C4-2B (cell line): ENCODE data around the gene SYTL5.

Source experiments
- H3K27ac ChIP-seq: fragments of 450-650 bp; 2 replicates; pipeline ENCODE4 v1.5.1; 2017
- ZFX ChIP-seq: fragments of 450-650 bp; IDR thresholded peaks from 2 replicates; pipeline ENCODE4 v1.6.1; 2017
- TF ChIP-seq, protein P1 (sequence below): fragments of 450-650 bp; conservative IDR thresholded peaks from 2 replicates; pipeline ENCODE4 v1.5.1; 2017; ENCODE audit warnings: mild to moderate bottlenecking

Gene SYTL5

DNA sequence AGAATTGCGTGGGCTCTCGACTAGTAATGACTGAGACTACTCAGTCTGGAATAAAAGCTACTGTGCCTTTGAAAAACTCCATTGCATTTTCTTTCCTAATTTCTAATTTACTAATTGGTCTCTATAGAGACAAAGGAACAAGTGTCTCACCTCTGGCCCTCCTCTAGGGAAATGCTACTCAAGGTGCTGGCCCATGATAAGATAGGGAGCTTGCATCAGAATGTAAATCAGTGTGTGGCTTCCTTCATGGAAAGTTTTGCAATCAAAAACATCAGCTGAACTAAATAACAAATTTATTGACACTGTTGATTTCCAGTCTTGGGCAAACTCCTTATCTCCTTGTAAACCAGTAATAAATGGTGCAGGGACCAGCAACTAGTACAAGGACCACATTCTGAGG lies 132.5 kb downstream of the SYTL5 start:
- TF ChIP-seq, protein P1, sequence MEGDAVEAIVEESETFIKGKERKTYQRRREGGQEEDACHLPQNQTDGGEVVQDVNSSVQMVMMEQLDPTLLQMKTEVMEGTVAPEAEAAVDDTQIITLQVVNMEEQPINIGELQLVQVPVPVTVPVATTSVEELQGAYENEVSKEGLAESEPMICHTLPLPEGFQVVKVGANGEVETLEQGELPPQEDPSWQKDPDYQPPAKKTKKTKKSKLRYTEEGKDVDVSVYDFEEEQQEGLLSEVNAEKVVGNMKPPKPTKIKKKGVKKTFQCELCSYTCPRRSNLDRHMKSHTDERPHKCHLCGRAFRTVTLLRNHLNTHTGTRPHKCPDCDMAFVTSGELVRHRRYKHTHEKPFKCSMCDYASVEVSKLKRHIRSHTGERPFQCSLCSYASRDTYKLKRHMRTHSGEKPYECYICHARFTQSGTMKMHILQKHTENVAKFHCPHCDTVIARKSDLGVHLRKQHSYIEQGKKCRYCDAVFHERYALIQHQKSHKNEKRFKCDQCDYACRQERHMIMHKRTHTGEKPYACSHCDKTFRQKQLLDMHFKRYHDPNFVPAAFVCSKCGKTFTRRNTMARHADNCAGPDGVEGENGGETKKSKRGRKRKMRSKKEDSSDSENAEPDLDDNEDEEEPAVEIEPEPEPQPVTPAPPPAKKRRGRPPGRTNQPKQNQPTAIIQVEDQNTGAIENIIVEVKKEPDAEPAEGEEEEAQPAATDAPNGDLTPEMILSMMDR = no peak
- no peak for TF ChIP-seq ZFX
- H3K27ac ChIP-seq = no peak overlapping the region

GRCh38 chrX:38142610-38143009 lies 136.3 kb downstream of the SYTL5 start:
- TF ChIP-seq, protein P1 = no peak
- TF ChIP-seq ZFX = no peak

GRCh38 chrX:38149016-38149415 lies 142.7 kb downstream of the SYTL5 start:
- no peak overlapping the region for H3K27ac ChIP-seq
- TF ChIP-seq ZFX = no peak
- TF ChIP-seq, protein P1 = no peak

More at GRCh38 chrX:38142610-38143009, 136.3 kb downstream of the SYTL5 start:
- no peak overlapping the region for H3K27ac ChIP-seq

- no peak overlapping the region for H3K27ac ChIP-seq
- TF ChIP-seq, protein P1 = no peak
- no peak for TF ChIP-seq ZFX
These were observed 144.6 kb downstream of the SYTL5 start for GRCh38 chrX:38150993-38151392.

GRCh38 chrX:38151441-38151840 lies 145.1 kb downstream of the SYTL5 start:
- no peak overlapping the region for H3K27ac ChIP-seq
- TF ChIP-seq, protein P1 = no peak
- TF ChIP-seq ZFX = no peak

GRCh38 chrX:38154340-38154739 lies 148.0 kb downstream of the SYTL5 start:
- no peak overlapping the region for H3K27ac ChIP-seq
- no peak for TF ChIP-seq ZFX
- TF ChIP-seq, protein P1 = no peak

GRCh38 chrX:38154818-38155217 lies 148.5 kb downstream of the SYTL5 start:
- no peak for TF ChIP-seq ZFX
- TF ChIP-seq, protein P1 = no peak

More at GRCh38 chrX:38154818-38155217, 148.5 kb downstream of the SYTL5 start:
- no peak overlapping the region for H3K27ac ChIP-seq
